Measurements from ENCODE around the gene CARHSP1.

DNA sequence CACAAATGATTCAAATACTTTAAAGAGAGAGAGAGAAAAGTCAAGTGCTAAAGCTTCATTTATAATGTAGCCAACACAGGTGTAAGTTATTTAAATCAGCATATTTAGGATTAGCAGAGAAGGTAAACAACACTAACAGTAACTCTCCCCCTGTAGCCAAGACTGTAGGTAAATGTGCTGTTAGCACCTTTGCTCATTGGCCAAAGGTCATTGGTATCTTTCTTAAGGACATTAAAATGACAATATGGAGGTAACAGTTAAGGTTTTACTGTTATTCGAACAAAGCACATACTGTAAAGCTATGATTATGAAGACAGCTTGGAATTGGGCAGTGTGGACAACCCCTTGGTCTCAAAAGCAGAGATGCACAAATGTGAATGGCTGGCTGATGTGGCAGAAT, 42.0 kb upstream of the CARHSP1 start:
- TF ChIP-seq ZNF664 (tag by site-specific recombination; IDR thresholded peaks at IDR 0.05) = no peak
- TF ChIP-seq, protein P1, sequence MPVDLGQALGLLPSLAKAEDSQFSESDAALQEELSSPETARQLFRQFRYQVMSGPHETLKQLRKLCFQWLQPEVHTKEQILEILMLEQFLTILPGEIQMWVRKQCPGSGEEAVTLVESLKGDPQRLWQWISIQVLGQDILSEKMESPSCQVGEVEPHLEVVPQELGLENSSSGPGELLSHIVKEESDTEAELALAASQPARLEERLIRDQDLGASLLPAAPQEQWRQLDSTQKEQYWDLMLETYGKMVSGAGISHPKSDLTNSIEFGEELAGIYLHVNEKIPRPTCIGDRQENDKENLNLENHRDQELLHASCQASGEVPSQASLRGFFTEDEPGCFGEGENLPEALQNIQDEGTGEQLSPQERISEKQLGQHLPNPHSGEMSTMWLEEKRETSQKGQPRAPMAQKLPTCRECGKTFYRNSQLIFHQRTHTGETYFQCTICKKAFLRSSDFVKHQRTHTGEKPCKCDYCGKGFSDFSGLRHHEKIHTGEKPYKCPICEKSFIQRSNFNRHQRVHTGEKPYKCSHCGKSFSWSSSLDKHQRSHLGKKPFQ (tag by site-specific recombination; IDR thresholded peaks at IDR 0.05) = no peak
- no peak for TF ChIP-seq YY2 (tag by site-specific recombination; IDR thresholded peaks at IDR 0.05)
- no peak for TF ChIP-seq ZNF777 (tag by site-specific recombination; IDR thresholded peaks at IDR 0.05; ENCODE audit: borderline replicate concordance)
- TF ChIP-seq, protein P2, sequence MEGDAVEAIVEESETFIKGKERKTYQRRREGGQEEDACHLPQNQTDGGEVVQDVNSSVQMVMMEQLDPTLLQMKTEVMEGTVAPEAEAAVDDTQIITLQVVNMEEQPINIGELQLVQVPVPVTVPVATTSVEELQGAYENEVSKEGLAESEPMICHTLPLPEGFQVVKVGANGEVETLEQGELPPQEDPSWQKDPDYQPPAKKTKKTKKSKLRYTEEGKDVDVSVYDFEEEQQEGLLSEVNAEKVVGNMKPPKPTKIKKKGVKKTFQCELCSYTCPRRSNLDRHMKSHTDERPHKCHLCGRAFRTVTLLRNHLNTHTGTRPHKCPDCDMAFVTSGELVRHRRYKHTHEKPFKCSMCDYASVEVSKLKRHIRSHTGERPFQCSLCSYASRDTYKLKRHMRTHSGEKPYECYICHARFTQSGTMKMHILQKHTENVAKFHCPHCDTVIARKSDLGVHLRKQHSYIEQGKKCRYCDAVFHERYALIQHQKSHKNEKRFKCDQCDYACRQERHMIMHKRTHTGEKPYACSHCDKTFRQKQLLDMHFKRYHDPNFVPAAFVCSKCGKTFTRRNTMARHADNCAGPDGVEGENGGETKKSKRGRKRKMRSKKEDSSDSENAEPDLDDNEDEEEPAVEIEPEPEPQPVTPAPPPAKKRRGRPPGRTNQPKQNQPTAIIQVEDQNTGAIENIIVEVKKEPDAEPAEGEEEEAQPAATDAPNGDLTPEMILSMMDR (tag by site-specific recombination; IDR thresholded peaks at IDR 0.05) = no peak
- no peak for TF ChIP-seq ZNF768 (tag by site-specific recombination; IDR thresholded peaks at IDR 0.05)
- TF ChIP-seq, protein P3, sequence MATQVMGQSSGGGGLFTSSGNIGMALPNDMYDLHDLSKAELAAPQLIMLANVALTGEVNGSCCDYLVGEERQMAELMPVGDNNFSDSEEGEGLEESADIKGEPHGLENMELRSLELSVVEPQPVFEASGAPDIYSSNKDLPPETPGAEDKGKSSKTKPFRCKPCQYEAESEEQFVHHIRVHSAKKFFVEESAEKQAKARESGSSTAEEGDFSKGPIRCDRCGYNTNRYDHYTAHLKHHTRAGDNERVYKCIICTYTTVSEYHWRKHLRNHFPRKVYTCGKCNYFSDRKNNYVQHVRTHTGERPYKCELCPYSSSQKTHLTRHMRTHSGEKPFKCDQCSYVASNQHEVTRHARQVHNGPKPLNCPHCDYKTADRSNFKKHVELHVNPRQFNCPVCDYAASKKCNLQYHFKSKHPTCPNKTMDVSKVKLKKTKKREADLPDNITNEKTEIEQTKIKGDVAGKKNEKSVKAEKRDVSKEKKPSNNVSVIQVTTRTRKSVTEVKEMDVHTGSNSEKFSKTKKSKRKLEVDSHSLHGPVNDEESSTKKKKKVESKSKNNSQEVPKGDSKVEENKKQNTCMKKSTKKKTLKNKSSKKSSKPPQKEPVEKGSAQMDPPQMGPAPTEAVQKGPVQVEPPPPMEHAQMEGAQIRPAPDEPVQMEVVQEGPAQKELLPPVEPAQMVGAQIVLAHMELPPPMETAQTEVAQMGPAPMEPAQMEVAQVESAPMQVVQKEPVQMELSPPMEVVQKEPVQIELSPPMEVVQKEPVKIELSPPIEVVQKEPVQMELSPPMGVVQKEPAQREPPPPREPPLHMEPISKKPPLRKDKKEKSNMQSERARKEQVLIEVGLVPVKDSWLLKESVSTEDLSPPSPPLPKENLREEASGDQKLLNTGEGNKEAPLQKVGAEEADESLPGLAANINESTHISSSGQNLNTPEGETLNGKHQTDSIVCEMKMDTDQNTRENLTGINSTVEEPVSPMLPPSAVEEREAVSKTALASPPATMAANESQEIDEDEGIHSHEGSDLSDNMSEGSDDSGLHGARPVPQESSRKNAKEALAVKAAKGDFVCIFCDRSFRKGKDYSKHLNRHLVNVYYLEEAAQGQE (tag by site-specific recombination; IDR thresholded peaks at IDR 0.05) = no peak
